T-helper 1 cell (primary cell): ENCODE data around the gene ALDH1A3.

Experiments used
- DNase-seq, 5 donors: peaks; one replicate each; pipeline ENCODE4 v3.0.0-alpha.2; 2012 to 2020

Gene ALDH1A3

GRCh38 chr15:100926971-100927756 lies 47.5 kb downstream of the ALDH1A3 start:
- DNase-seq: no peak

GRCh38 chr15:100928632-100929280 lies 49.1 kb downstream of the ALDH1A3 start:
- DNase-seq: no peak

DNA sequence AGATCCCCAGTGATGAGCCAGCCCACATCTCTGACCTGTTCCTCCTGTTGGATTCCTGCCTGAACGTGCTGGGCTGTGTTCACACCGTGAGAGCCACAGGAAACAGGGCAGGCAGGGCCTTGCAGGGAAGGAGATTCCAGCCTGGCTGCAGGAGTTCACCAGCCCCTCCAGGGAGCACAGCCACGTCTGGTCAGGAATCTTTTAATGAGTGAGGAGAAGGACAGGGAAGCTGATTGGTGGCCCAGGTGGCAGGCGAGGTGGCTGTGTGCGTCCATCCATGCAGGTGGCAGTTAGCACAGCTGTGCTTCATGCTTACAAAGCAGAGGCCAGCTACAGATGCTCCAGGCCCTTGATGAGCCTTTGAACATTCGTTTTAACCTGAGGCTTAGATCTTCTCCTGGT lies 50.0 kb downstream of the ALDH1A3 start:
- DNase-seq: no peak

DNA sequence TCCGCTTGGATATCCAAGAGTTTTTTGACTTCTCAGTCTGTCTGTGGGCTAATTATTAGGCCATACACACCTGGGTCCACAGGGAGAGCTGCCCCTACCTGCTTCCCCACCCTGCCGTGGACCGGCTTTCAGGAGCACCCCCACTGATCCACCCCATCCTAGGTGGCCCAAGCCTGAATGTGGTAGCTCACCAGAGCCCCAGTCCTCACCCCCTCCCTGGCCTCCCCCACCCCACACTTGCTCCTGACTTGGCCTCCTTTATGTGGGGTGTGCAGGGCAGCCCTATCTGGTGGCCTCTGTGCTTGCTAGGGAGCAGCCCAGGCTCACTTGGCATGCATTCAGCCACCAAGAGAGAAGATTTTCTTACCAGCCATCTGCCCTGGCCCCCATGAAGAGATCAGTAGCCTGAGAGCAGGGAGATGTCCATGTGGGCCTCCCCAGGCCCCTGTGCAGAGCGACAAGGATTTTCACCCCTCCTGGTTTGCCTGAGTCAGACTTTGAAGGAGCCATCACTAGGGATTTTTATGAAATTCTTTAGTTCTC lies 50.7 kb downstream of the ALDH1A3 start:
- no peak for DNase-seq

DNA sequence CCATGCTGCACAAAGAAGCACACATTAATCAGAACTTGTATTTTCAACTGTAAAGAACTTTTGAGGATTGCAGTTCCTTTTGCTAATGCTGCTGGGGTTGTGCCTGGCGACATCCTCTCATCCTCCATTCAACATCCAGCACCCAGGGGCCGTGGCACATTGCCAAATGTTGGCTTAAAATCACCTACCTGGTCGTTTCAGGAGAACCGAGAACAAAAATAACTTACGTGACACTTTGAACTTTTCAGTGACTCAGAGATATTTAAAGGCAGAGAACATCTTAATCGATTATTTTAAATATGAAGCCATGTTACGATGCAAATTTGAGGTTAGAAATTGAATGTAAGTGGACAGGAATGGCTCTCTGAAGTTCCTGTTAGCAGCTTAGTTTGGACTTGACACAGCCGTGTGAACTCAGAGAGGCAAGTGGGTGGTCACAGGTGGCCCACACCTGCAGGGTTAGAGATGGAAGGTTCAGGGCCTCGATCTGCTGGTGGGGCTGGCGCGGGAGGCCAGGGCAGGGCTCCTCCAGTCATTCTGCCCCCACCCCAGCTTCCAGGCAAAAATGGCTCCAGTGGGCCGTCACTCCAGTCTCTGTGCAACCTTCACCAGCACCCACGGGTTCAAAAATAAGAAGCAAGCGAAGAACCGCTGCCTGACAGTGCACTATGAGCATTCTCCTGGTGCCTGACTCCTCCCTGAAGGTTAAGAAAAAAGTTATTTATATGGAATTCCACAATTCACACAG lies 51.7 kb downstream of the ALDH1A3 start:
- no peak for DNase-seq

GRCh38 chr15:100932676-100933348 lies 53.2 kb downstream of the ALDH1A3 start:
- no peak for DNase-seq

- no peak for DNase-seq
These were observed 54.5 kb downstream of the ALDH1A3 start for GRCh38 chr15:100934166-100934565.

DNA sequence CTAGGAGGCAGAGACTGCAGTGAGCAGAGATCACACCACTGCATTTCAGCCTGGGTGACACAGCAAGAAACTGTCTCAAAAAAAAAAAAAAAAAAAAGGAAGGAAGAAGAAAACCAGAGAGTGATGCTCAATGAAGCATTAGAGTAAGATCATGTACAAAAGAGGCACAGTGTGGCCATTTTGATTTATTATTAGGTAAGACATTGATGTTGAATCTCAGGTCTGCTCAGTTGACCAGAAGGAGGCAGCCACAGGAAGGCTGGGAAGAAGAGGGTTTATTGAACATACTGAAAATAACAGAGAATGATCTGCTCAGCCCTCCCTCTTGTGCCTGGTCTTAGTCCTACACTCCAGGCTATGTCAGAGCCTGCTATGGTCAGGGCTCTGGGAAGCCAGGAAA lies 55.1 kb downstream of the ALDH1A3 start:
- DNase-seq: no peak

- DNase-seq: no peak
These were observed 57.5 kb downstream of the ALDH1A3 start for GRCh38 chr15:100937171-100937570.

DNA sequence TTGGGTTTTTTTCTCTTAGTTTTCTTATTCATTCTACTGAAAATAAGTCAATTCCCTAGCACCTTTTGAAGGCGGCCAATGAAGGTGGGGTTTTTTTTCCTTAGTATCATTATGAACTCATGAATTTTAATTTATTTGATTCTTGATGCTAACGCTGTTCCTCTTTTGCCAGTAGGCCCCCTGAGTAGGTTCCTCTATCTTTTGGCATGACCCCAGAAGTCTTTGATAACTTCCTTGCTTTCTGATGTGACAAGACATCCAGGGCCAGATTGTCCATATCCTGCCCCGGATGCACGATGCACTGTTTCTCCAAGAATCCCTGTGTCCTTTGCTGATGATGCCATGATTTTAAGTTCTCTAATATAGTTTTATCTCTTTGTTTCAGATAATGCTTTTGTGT lies 60.2 kb downstream of the ALDH1A3 start:
- no peak for DNase-seq

DNA sequence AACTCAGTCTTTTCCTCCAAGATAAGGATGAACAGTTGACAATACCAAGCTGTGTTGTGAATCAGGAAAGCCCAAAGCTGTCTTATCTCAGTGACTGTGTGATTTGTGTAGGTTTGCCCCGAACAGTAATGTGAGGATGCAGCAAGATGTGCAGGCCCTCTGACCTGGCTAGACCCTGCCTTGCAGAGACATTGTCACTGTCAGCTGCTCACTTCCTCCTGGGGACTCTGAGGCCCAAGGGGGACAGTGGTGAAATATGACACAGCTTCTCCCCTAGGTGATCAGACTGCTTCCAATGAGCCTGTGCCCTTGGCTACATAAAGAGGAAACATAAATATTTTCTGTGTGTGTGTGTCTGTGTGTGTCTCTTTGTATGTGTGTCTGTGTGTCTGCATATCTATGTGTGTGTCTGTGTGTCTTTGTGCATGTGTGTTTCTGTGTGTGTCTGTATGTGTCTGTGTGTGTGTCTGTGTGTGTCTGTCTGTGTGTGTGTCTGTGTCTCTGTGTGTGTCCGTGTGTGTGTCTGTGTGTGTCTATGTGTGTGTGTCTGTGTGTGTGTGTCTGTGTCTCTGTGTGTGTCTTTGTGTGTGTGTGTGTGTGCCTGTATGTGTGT lies 61.2 kb downstream of the ALDH1A3 start:
- DNase-seq: no peak

DNA sequence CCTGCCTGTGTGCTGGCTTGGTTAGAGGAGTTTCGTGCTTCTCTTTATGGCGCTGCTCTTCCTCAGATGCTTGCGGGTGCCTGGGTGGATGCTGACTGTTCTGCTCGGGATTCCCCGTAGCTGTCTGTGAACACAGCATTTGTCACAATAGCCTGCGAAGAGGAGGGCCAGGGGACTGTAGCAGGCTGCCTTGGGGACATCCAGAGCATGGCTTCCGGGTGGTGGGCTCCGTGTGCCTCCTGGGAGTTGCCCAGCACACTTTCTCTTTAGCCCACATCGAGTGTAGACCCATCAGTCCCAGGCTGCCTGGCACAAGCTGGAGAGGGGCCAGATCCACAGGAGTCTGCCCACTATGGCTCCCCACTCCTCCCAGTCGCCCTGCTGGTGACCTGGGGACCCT lies 61.9 kb downstream of the ALDH1A3 start:
- no peak for DNase-seq

DNA sequence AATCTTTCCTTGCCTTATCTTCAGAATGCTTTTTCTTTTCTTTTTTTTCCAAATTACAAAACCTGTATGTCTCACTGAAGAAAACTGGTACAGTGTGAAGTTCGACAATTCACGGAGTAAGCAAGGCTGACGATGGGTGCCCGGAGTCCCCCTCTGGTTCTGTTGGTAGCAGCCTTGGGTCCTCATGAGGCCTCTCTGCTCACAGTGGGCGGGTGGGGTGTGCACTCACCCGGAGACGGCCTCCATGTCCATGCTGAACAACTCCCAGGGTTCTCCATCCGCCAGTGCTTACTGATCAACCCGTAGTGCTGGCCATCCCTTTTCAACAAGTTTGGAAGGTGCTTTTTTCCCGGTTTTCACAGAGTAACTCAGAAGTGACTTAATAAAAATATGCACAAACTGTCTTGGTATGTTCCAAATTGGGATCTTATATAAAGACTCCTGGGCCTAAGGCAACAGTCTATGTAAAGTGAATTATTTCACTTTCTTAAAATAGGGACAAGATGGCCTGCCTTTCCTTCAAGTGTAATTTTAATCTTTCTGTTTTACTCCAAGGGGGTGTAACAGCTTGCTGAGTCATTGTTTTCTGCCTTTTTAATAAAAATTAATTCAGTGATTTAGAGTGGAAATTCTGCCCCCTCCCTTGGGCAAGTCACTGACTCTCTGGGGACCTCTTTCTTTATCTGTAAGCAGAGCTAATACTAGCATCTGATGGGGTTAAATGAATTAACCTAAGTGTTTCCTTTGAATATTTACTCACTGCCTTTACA lies 63.2 kb downstream of the ALDH1A3 start:
- no peak for DNase-seq

DNA sequence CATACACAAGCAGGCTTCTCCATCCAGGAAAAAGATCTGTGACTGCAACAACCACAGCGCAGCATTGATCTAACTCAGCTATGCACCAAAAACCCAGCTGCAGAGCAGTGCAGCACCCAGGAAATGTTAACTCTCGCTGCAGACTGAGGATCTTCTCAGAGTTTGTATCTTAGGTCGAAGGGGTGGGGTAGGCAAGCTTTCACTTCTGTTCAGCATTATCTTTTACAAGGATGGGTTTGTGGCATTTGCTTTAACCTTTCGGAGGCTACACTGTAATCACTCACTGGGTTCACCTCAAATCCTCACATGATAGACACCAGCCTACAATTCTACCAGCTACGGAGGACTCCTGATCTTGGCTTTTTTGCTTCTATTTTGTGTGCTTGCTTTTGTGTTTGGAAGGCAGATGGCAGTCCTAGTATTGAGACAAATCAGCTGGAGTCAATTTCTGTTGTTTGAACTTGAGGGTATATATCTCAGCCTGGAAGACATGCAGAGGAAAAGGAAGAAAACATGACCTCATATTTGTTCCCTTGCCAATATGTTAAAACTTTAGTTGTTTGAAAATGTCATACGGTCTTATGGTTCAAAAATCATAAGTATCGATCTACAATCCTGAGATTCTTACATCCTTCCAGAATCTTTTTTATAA lies 64.7 kb downstream of the ALDH1A3 start:
- DNase-seq: no peak

- DNase-seq: no peak
These were observed 65.4 kb downstream of the ALDH1A3 start for GRCh38 chr15:100944986-100945385.

- no peak for DNase-seq
These were observed 68.3 kb downstream of the ALDH1A3 start for GRCh38 chr15:100947760-100948429.

- no peak for DNase-seq
These were observed 68.8 kb downstream of the ALDH1A3 start for GRCh38 chr15:100948430-100948762.

GRCh38 chr15:100949691-100950090 lies 70.1 kb downstream of the ALDH1A3 start:
- DNase-seq: no peak

DNA sequence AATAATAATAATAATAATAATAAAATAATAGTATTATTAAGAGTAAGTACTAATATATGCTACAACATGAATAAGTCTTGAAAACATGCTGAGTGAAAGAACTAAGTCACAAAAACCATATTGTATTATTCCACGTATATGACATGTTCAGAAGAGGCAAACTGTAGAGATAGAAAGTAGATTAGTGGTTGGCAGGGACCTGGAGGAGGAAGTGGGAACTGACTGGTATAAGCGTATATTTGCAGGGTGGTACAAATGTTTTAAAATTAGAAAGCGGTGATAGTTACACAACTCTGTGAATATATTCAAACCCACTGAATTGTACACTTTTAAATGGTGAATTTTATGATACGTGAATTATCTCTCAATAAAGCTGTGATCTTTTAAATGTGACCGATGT lies 72.3 kb downstream of the ALDH1A3 start:
- DNase-seq: no peak

GRCh38 chr15:100952566-100952965 lies 72.9 kb downstream of the ALDH1A3 start:
- no peak for DNase-seq
